Neuronal stem cell (in vitro differentiated cells): Measurements from ENCODE around the gene CCL7.
"Not testable (repeated sequence)": the region's sequence is repeated elsewhere in the genome, so short reads cannot be mapped to it uniquely, and the experiment has no call there.

Experiments
- DNase-seq: peaks from one replicate; pipeline ENCODE4 v3.0.0-alpha.2; 2013; ENCODE audit warnings: low spot score
- H2AFZ ChIP-seq: one replicate; pipeline ENCODE4 v1.6.1; 2013; ENCODE audit warnings: mild to moderate bottlenecking, low read length, inconsistent platforms
- H2AK5ac ChIP-seq: 2 replicates; pipeline ENCODE4 v1.6.1; 2013; ENCODE audit warnings: low read depth, mild to moderate bottlenecking, inconsistent platforms, low read length, moderate library complexity, mixed read lengths
- H2BK120ac ChIP-seq: 2 replicates; pipeline ENCODE4 v1.6.1; 2013; ENCODE audit warnings: low read depth, mild to moderate bottlenecking, inconsistent platforms, low read length, moderate library complexity, mixed read lengths
- H2BK12ac ChIP-seq: one replicate; pipeline ENCODE4 v1.6.1; 2013; ENCODE audit warnings: low read length, inconsistent platforms
- H2BK15ac ChIP-seq: 2 replicates; pipeline ENCODE4 v1.6.1; 2013; ENCODE audit warnings: mild to moderate bottlenecking, low read length, inconsistent platforms, mixed read lengths
- H2BK5ac ChIP-seq: one replicate; pipeline ENCODE4 v1.6.1; 2013; ENCODE audit warnings: inconsistent platforms, mild to moderate bottlenecking, low read length, moderate library complexity
- H3K14ac ChIP-seq: one replicate; pipeline ENCODE4 v1.6.1; 2013; ENCODE audit warnings: low read length, inconsistent platforms
- H3K18ac ChIP-seq: 2 replicates; pipeline ENCODE4 v1.6.1; 2013; ENCODE audit warnings: low read length, inconsistent platforms
- H3K23ac ChIP-seq: 2 replicates; pipeline ENCODE4 v1.6.1; 2013; ENCODE audit warnings: low read depth, mild to moderate bottlenecking, mixed read lengths, low read length, inconsistent platforms; ENCODE audit not compliant: poor library complexity
- H3K27ac ChIP-seq: replicated peaks from 3 replicates; pipeline ENCODE4 v1.5.1; 2013; ENCODE audit warnings: low read length, inconsistent platforms
- H3K27me3 ChIP-seq, 3 experiments: 2 replicates each; pipeline ENCODE4 v1.6.1; 2013; ENCODE audit warnings: low read length in 3 of 3, mild to moderate bottlenecking in 2 of 3, inconsistent platforms in 1 of 3, low read depth in 1 of 3, mixed read lengths in 1 of 3, moderate library complexity in 1 of 3; ENCODE audit not compliant: control insufficient read depth in 3 of 3, insufficient read depth in 3 of 3
- H3K36me3 ChIP-seq, 2 donors: replicated peaks in 1 of 2; 2 replicates each; pipeline ENCODE4 v1.6.1; 2013; ENCODE audit warnings: low read length in 2 of 2; ENCODE audit not compliant: control insufficient read depth in 2 of 2, insufficient read depth in 2 of 2
- H3K4ac ChIP-seq: 2 replicates; pipeline ENCODE4 v1.6.1; 2013; ENCODE audit warnings: inconsistent platforms, mild to moderate bottlenecking, low read length, moderate library complexity
- H3K4me1 ChIP-seq, 2 donors: 1 replicate in 1 of 2; 2 replicates in 1 of 2; pipeline ENCODE4 v1.6.1; 2013; ENCODE audit warnings: low read length in 2 of 2, low read depth in 1 of 2; ENCODE audit not compliant: control insufficient read depth in 2 of 2, insufficient read depth in 1 of 2
- H3K4me2 ChIP-seq: one replicate; pipeline ENCODE4 v1.6.1; 2013; ENCODE audit warnings: mild to moderate bottlenecking, low read length, inconsistent platforms; ENCODE audit not compliant: insufficient read depth, poor library complexity, severe bottlenecking
- H3K4me3 ChIP-seq, 2 donors: 2 replicates each; pipeline ENCODE4 v1.5.1; 2013; ENCODE audit warnings: low read length in 2 of 2, mild to moderate bottlenecking in 2 of 2, inconsistent platforms in 1 of 2, moderate library complexity in 1 of 2
- H3K79me1 ChIP-seq: one replicate; pipeline ENCODE4 v1.6.1; 2013; ENCODE audit warnings: low read depth, mild to moderate bottlenecking, inconsistent platforms, low read length, moderate library complexity
- H3K9ac ChIP-seq: one replicate; pipeline ENCODE4 v1.6.1; 2013; ENCODE audit warnings: mild to moderate bottlenecking, low read depth, low read length, inconsistent platforms; ENCODE audit not compliant: poor library complexity
- H3K9me3 ChIP-seq, 2 donors: replicated peaks in 1 of 2; 2 replicates each; pipeline versions ENCODE3 to v1.6.1; 2013; ENCODE audit warnings: low read length in 2 of 2, mild to moderate bottlenecking in 2 of 2, inconsistent platforms in 1 of 2, low read depth in 1 of 2, mixed read lengths in 1 of 2, moderate library complexity in 1 of 2; ENCODE audit not compliant: control insufficient read depth in 2 of 2, insufficient read depth in 1 of 2
- H4K8ac ChIP-seq: one replicate; pipeline ENCODE4 v1.6.1; 2013; ENCODE audit warnings: low read depth, mild to moderate bottlenecking, inconsistent platforms, low read length, moderate library complexity
- H4K91ac ChIP-seq: one replicate; pipeline ENCODE4 v1.6.1; 2013; ENCODE audit warnings: low read length, low read depth, mild to moderate bottlenecking, inconsistent platforms; ENCODE audit not compliant: poor library complexity
- WGBS, 2 donors: extraction: QIAGEN DNeasy Blood & Tissue Kit; methylation state at CpG; one replicate each; pipeline ENCODE4 v1.1.7; 2013; ENCODE audit warnings: missing lambda C conversion rate in 2 of 2, mixed read lengths in 1 of 2; ENCODE audit not compliant: insufficient read length in 2 of 2, insufficient replicate concordance in 1 of 2; ENCODE audit errors: extremely low coverage in 2 of 2; 5-methylcytosine and 5-hydroxymethylcytosine counted together

Gene CCL7

DNA sequence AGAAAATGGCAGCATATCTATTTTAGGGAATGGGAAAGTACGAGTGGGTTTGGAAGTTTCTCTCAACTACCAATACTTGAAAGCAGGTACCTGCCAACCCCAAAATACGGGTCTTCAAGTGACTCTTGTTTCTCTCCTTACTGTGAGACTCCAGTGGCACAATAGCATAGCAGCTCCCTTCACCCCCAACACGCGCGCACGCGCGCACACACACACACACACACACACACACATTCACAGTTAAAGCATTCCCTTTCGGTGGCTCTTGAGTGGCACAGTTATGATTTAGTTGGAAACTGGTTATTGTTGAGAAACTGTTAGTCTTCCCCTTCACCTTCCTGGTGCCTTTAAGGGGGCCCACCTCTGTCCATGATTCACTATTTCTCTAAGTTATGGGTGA, 45.0 kb upstream of the CCL7 start:
- Histone ChIP-seq H3K9me3 (no peaks in the 10 kb centered on the region), H3K27ac (no peak overlapping the region), H2BK12ac (no peak overlapping the region), H3K23ac (no peak overlapping the region), H2BK5ac (no peak overlapping the region), H3K4me3 (no peak overlapping the region), H3K9ac (no peak overlapping the region), H2AFZ (no peak overlapping the region), H3K79me1 (no peaks in the 10 kb centered on the region), H2BK120ac (no peak overlapping the region), H3K4me2 (no peak overlapping the region), H3K4me1 (no peaks in the 10 kb centered on the region), H4K8ac (no peak overlapping the region), H4K91ac (no peak overlapping the region), H2AK5ac (no peak overlapping the region), H3K14ac (no peak overlapping the region), H3K36me3 (no peaks in the 10 kb centered on the region), H3K18ac (no peak overlapping the region), H2BK15ac (no peak overlapping the region), H3K27me3 (no peaks in the 10 kb centered on the region), H3K4ac (no peak overlapping the region)
- no peak for DNase-seq
- WGBS, 2 donors = no CpG with 5 or more reads among the region's 9 CpGs

DNA sequence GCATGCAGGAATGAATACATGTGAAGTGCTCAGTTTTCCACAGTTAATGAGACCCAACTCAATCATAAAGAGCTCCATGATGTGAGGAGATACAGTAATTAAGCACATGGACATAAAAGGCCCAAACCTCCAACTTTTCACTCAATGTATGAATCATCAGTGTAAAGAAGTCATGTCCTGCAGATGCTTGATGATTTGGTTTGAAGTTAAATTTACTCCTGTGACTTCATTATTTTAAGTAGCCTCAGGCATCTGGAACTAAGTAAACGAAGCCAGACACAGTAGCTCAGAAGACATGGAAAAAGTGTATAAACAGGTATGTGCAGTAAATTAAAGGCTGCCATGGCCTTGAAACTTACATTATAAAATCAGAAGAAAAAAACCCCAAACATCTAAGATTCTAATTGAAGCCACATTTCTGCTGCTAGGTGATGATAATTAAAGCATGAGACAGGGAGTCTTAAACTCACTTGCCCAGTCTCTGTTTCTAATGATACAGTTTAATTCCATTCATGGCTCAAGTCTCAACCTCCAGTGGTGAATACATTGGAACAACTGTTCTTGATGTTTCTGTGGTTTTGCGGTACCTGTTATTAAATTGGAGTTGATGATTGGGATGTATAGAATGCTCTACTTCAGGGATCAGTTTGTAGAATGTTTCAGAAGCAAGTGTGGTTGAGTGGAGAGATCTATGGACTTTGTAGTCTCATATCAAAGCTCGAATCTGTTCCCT, 43.8 kb upstream of the CCL7 start:
- Histone ChIP-seq H2AK5ac (no peak overlapping the region), H3K27me3 (no peaks in the 10 kb centered on the region), H3K9ac (no peak overlapping the region), H3K9me3 (no peaks in the 10 kb centered on the region), H3K4me1 (no peaks in the 10 kb centered on the region), H3K23ac (no peak overlapping the region), H2AFZ (no peak overlapping the region), H3K4me3 (no peak overlapping the region), H4K91ac (no peak overlapping the region), H4K8ac (no peak overlapping the region), H3K4ac (no peak overlapping the region), H2BK12ac (no peak overlapping the region), H3K36me3 (no peaks in the 10 kb centered on the region), H3K4me2 (no peak overlapping the region), H3K79me1 (no peaks in the 10 kb centered on the region), H3K27ac (no peak overlapping the region), H3K14ac (no peak overlapping the region), H2BK120ac (no peak overlapping the region), H2BK5ac (no peak overlapping the region), H3K18ac (no peak overlapping the region), H2BK15ac (no peak overlapping the region)
- WGBS, 2 donors = no CpG with 5 or more reads among the region's 3 CpGs
- no peak for DNase-seq

DNA sequence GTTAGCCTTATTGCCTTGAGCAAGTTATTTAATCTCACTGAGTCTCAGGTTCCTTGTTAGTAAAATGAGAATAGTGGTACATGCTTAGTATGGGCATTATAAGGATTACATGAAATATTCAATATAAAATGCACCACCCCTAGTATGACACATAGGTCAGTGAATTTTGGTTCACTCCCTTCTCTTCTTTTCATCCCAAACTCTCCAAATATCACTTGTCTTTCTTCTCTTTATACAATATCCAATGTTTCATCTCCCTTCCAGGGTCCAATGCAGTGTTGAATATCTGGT, 43.3 kb upstream of the CCL7 start:
- Histone ChIP-seq H2AFZ (no peak overlapping the region), H3K14ac (no peak overlapping the region), H3K4ac (no peak overlapping the region), H3K9ac (no peak overlapping the region), H3K27ac (no peak overlapping the region), H2AK5ac (no peak overlapping the region), H2BK120ac (no peak overlapping the region), H3K4me3 (no peak overlapping the region), H3K36me3 (no peaks in the 10 kb centered on the region), H3K23ac (no peak overlapping the region), H4K91ac (no peak overlapping the region), H3K79me1 (no peaks in the 10 kb centered on the region), H4K8ac (no peak overlapping the region), H3K9me3 (no peaks in the 10 kb centered on the region), H3K27me3 (no peaks in the 10 kb centered on the region), H3K4me1 (no peaks in the 10 kb centered on the region), H2BK15ac (no peak overlapping the region), H2BK12ac (no peak overlapping the region), H2BK5ac (no peak overlapping the region), H3K4me2 (no peak overlapping the region), H3K18ac (no peak overlapping the region)
- no peak for DNase-seq

DNA sequence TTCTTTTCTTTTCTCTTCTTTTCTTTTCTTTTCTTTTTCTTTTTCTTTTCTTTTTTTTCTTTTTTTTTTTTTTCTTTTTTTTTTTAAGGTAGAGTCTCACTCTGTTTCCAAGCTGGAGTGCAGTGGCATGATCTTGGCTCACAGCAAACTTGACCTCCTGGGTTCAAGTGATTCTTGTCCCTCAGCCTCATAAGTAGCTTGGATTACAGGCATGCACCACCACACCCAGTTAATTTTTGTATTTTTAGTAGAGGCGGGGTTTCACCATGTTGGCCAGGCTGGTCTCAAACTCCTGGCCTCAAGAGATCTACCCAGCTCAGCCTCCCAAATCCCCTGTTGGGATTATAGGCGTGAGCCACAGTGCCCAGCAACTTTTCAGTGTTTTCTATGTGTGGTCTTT, 42.7 kb upstream of the CCL7 start:
- no CpG with 5 or more reads among the region's 2 CpGs for WGBS, 2 donors
- not testable (repeated sequence) for H3K79me1 ChIP-seq

More for the DNA sequence above, 42.7 kb upstream of the CCL7 start:
- H3K18ac ChIP-seq, H3K14ac ChIP-seq, H3K4me2 ChIP-seq, H2BK120ac ChIP-seq, H3K23ac ChIP-seq, H3K9ac ChIP-seq, H3K36me3 ChIP-seq, H2BK5ac ChIP-seq, H3K4me1 ChIP-seq, H3K4ac ChIP-seq, H3K4me3 ChIP-seq, H3K9me3 ChIP-seq, DNase-seq, H2BK12ac ChIP-seq, H4K8ac ChIP-seq, H3K27me3 ChIP-seq, H2BK15ac ChIP-seq, H4K91ac ChIP-seq, H2AFZ ChIP-seq, H2AK5ac ChIP-seq, H3K27ac ChIP-seq: not testable (repeated sequence)
